Stimulated activated CD8-positive, alpha-beta memory T cell treated with anti-CD3 and anti-CD28 coated beads, Interleukin-2, amount 100 ng/mL, for 48 hours (primary cell): ENCODE data around the gene RNF7.
A peak's percentile ranks its signal among the peaks of the same experiment; 100 is the strongest.
"Not testable (repeated sequence)": the region's sequence is repeated elsewhere in the genome, so short reads cannot be mapped to it uniquely, and the experiment has no call there.

Experiments used
- DNase-seq, 2 donors: peaks; one replicate each; pipeline ENCODE4 v3.0.0-alpha.2; 2020; ENCODE audit warnings: low read depth in 2 of 2

The RNF7 gene

GRCh38 chr3:141782386-141782932, 44.4 kb downstream of the RNF7 start:
- DNase-seq: no peak

- no peak for DNase-seq
Observed at GRCh38 chr3:141783632-141784031, 45.5 kb downstream of the RNF7 start.

GRCh38 chr3:141784096-141784495, 46.0 kb downstream of the RNF7 start:
- no peak for DNase-seq

GRCh38 chr3:141784531-141784930, 46.4 kb downstream of the RNF7 start:
- no peak for DNase-seq

GRCh38 chr3:141788149-141788548, 50.1 kb downstream of the RNF7 start:
- DNase-seq: no peak

- not testable (repeated sequence) for DNase-seq
Observed at GRCh38 chr3:141788750-141789149, 50.7 kb downstream of the RNF7 start.

GRCh38 chr3:141789281-141789680, 51.2 kb downstream of the RNF7 start:
- DNase-seq: no peak

- no peak for DNase-seq
Observed at GRCh38 chr3:141790171-141790570, 52.1 kb downstream of the RNF7 start.

GRCh38 chr3:141792495-141792894, 54.4 kb downstream of the RNF7 start:
- DNase-seq: no peak

GRCh38 chr3:141793476-141794260, 55.6 kb downstream of the RNF7 start:
- DNase-seq: no peak

GRCh38 chr3:141795276-141795675, 57.2 kb downstream of the RNF7 start:
- DNase-seq: peak in 1 of 2 donors; percentile 17

- no peak for DNase-seq
Observed at GRCh38 chr3:141795741-141796080, 57.6 kb downstream of the RNF7 start.

GRCh38 chr3:141796081-141796888, 58.2 kb downstream of the RNF7 start:
- DNase-seq: peak; percentile 47 to 60
